Heart left ventricle (tissue), 16 donors: Measurements from ENCODE around the gene KRT7. TPM values are rescaled to one million over a fixed set of nuclear protein-coding genes. Genes with fewer than 3 reads are reported as not detected.

Experiments
- ATAC-seq, 4 donors: fragments of 200-7000 bp; cut with Tn5 transposase; one replicate each; pipeline ENCODE4 v1.9.1; 2020 to 2022; ENCODE audit warnings: moderate library complexity in 4 of 4, mild to moderate bottlenecking in 3 of 4, moderate number of reproducible peaks in 1 of 4
- DNase-seq, 5 donors: peaks; one replicate each; pipeline ENCODE4 v3.0.0-alpha.2; 2020
- H3K27ac ChIP-seq, 12 donors: fragments of 200-600 bp; sonication (generic) in 4 of 12; one replicate each; pipeline versions ENCODE4 v1.5.0 to v1.8.0; 2016 to 2022; ENCODE audit warnings: mild to moderate bottlenecking in 2 of 12
- H3K27me3 ChIP-seq, 9 donors: fragments of 200-600 bp; sonication (generic) in 2 of 9; one replicate each; pipeline versions ENCODE4 v1.5.1 to v1.8.0; 2016 to 2022; ENCODE audit warnings: mild to moderate bottlenecking in 3 of 9
- H3K36me3 ChIP-seq, 9 donors: fragments of 200-600 bp; sonication (generic) in 2 of 9; one replicate each; pipeline versions ENCODE4 v1.5.0 to v1.8.0; 2018 to 2022; ENCODE audit warnings: mild to moderate bottlenecking in 2 of 9
- H3K4me1 ChIP-seq, 12 donors: fragments of 200-600 bp; sonication (generic) in 4 of 12; one replicate each; pipeline versions ENCODE4 v1.5.0 to v1.8.0; 2016 to 2022; ENCODE audit warnings: mild to moderate bottlenecking in 3 of 12
- H3K4me3 ChIP-seq, 12 donors: fragments of 200-600 bp; sonication (generic) in 4 of 12; one replicate each; pipeline versions ENCODE4 v1.5.0 to v1.8.0; 2017 to 2022; ENCODE audit warnings: mild to moderate bottlenecking in 9 of 12, moderate library complexity in 4 of 12
- H3K9me3 ChIP-seq, 12 donors: fragments of 200-600 bp; sonication (generic) in 4 of 12; one replicate each; pipeline versions ENCODE4 v1.5.0 to v1.8.0; 2016 to 2022; ENCODE audit warnings: mild to moderate bottlenecking in 1 of 12
- POLR2A ChIP-seq, 2 donors: fragments of 450-650 bp; IDR thresholded peaks; one replicate each; pipeline ENCODE4 v1.6.1; 2017; ENCODE audit warnings: antibody characterized with exemption in 2 of 2, mild to moderate bottlenecking in 2 of 2, moderate library complexity in 2 of 2
- WGBS, 4 donors: extraction: QIAGEN DNeasy Blood & Tissue Kit in 2 of 4; methylation state at CpG; one replicate each; pipeline versions ENCODE4 v1.1.5 to v1.1.7; 2013 to 2018; 5-methylcytosine and 5-hydroxymethylcytosine counted together
- intact Hi-C, 10 donors: fragments of 100-400 bp; cut with DNase I; formaldehyde crosslinking; loops; one replicate each; pipeline versions ENCODE4 v1.11.1 to v1.14.2; 2022
- polyA plus RNA-seq, 2 donors: library from polyadenylated mRNA; stranded (reverse); fragments of 200-250 nt; gene quantifications; one replicate each; pipeline ENCODE4 v1.2.3, GENCODE V29; 2013
- total RNA-seq, 9 donors: library from RNA; depleted of rRNA in 2 of 9; stranded (reverse); fragments of >200 nt in 2 of 9; fragmentation: NEBNext Ultra II Directional in 3 of 9; extraction: Animal tissue kit (Norgen Biotek cat#: 25700) in 3 of 9; gene quantifications; one replicate each; pipeline versions ENCODE4 v1.1.0 to v1.2.4, GENCODE V29; 2016 to 2023
- TF ChIP-seq, protein P1 (sequence below), 12 donors: fragments of 200-600 bp; sonication (generic) in 4 of 12; IDR thresholded peaks; one replicate each; pipeline versions ENCODE4 v1.5.0 to v1.8.0; 2018 to 2022; ENCODE audit warnings: antibody characterized with exemption in 12 of 12, mild to moderate bottlenecking in 5 of 12
- donor health status: ischemic (EF 13 %, LVEDD 7.1; RV severe dilation, severe dysfunction).
- donor health status: healthy with polysubstance abuse.
- donor health status: DM: no; HTN: yes; CAD: no.
- donor health status: DM: no; HTN: no; CAD: no.
- donor health status: ischemic (EF 25% LVEDD 6.9; RV normal size, moderate dysfunction).
- donor health status: ischemic (EF 25% LVEDD 5.7; RV mildly dilated, moderate dysfunction).
- donor health status: healthy.
- donor health status: DM: yes; HTN: yes; CAD: no.
- donor health status: ischemic (EF 35%, LVEDD 5.7; RV mildly dilated, moderate dysfunction).
- donor health status: nonischemic (EF 11% LVEDD 7.7; RV severe dilation, severe dysfunction).
- donor health status: DM: yes; HTN: yes; CAD: no.
- donor health status: PGD.
- donor health status: ischemic (EF 29% LVEDD 5.4; RV normal size, mild dysfunction).
- donor health status: nonischemic (EF 23%, LVEDD 6.1; RV moderate dilation, normal function).

KRT7 gene
- total and polyA plus RNA-seq, 11 donors = 0.20 to 56.7 (median 3.1) TPM; not detected in 3

DNA sequence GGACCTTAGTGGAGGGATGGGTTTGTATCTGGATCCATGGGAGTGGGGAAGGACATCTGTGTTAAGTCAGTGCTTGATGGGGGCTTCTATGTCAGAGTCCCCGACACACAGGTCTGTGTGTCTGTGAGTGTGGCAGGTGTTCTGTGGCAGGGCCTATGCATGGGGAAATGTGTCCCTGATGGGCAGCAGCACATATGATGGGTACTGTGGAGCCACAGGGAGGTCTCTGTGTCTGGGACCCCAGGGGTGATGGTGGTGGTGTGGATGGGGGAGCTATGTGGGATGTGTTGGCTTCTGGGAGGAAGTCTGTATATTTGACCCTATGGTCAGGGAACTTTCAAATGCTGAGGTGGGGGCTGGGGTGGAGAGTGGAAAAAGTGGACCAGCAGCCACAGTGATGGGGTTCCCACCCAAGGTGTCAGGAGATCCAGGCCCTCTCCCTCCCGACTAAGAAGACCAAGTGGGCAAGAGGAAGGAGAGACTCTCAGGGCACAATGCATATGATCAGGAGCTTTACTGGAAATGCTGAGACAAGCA lies 16.5 kb downstream of the KRT7 start:
- H3K4me3 ChIP-seq = no peak overlapping the region
- TF ChIP-seq, protein P1, sequence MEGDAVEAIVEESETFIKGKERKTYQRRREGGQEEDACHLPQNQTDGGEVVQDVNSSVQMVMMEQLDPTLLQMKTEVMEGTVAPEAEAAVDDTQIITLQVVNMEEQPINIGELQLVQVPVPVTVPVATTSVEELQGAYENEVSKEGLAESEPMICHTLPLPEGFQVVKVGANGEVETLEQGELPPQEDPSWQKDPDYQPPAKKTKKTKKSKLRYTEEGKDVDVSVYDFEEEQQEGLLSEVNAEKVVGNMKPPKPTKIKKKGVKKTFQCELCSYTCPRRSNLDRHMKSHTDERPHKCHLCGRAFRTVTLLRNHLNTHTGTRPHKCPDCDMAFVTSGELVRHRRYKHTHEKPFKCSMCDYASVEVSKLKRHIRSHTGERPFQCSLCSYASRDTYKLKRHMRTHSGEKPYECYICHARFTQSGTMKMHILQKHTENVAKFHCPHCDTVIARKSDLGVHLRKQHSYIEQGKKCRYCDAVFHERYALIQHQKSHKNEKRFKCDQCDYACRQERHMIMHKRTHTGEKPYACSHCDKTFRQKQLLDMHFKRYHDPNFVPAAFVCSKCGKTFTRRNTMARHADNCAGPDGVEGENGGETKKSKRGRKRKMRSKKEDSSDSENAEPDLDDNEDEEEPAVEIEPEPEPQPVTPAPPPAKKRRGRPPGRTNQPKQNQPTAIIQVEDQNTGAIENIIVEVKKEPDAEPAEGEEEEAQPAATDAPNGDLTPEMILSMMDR (IDR thresholded peaks at IDR 0.05) = no peak
- no peak for TF ChIP-seq POLR2A (IDR thresholded peaks at IDR 0.05)
- H3K27me3 ChIP-seq = peaks cover 0 to 32% (median 5%) of the 10 kb centered on the region in 9 donors
- intact Hi-C loops = no loop called here
- DNase-seq = peak in 1 of 5 donors; percentile 15
- ATAC-seq = no peak
- 64 to 93% (median 79%) methylated on average over 2 of the region's 2 CpGs for WGBS, 4 donors
- H3K36me3 ChIP-seq = no peaks in the 10 kb centered on the region
- peak overlapping the region in 1 of 12 donors; percentile 40 for H3K27ac ChIP-seq
- H3K4me1 ChIP-seq = peaks cover 0 to 20% (median 7%) of the 10 kb centered on the region in 12 donors
- H3K9me3 ChIP-seq = no peaks in the 10 kb centered on the region

DNA sequence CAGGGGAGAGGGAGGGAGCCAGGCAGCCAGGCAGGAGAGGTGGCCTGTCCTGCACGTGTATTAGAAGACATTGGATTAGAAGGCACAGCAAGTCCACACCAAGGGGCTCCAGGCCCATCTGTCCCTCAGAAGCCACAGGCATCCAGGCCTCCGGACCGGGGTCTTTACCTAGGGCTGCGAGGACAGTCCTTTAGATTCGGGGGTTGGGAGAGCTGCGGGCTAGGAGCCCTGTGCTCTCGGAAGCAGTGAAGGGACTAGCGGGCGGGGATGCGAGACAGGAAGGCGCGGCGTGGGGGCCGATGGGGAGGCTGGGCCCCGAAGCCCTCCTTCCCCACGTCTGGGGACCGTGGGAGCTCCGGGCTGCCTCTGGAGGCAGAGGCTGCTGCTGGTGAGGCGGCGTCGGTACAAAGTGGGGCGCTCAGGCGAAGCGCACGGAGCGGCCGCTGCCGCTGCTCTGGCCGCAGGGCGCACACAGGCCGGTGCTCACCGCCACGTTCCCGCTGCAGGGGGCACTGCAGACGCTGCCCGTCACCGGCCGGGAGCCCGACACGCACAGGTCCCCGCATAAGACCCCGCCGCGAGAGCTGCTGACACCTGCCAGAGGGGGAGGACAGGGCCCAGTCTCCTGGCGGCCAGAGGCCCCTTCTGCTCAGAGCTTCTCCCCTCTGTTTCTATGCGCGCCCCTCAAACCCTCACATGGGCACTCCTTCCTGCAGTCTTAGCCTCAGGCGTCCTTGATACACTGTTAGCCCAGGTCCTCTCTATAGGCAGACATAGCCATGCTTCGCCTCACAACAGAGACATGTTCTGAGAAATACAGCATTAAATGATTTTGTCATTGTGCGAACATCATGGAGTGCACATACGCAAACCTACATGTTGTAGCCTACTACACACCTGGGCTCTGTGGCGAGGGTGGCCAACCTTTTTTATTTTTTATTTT lies 17.3 kb downstream of the KRT7 start:
- Histone ChIP-seq H3K4me3 (peak overlapping the region in 1 of 12 donors; percentile 27), H3K4me1 (peaks cover 0 to 20% (median 7%) of the 10 kb centered on the region in 12 donors), H3K36me3 (no peaks in the 10 kb centered on the region), H3K27me3 (peaks cover 0 to 39% (median 5%) of the 10 kb centered on the region in 9 donors), H3K9me3 (no peaks in the 10 kb centered on the region), H3K27ac (no peak overlapping the region)
- WGBS, 4 donors = 19 to 37% (median 31%) methylated on average over 30 to 52 of the region's 52 CpGs
- TF ChIP-seq, protein P1 (IDR thresholded peaks at IDR 0.05) = peak in 2 of 12 donors; percentile 25 to 28
- no peak for TF ChIP-seq POLR2A (IDR thresholded peaks at IDR 0.05)
- ATAC-seq = peak in 3 of 4 donors; percentile 15 to 49 (median 26)
- intact Hi-C loops = no loop called here
- DNase-seq = no peak

DNA sequence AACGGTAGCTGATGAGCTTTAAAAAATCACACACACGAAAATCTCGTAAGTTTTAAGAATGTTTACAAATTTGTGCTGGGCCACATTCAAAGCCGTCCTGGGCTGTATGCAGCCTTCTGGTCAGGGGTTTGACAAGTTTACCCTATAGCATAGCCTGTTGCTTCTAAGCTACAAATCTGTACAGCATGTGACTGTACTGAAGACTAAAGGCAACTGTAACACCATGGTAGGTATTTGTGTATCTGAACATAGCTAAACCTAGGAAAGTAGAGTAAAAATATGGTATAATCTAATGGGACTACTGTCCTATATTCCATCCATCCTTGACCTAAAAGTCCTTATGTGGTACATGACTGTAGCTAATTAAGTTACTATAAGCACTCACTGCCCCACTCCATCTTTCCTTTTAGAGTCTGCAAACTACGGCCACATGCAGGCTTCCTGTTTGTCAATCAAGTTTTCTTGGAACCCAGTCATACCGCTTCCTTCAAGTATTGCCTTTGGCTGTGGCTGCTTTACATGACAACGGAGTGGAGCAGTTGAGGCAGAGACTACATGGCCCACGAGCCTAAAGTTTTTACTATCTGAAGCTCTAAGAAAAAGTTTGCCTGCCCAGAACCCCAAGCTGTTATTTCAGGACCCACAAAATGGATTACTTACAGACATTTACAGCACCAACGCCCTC lies 18.5 kb downstream of the KRT7 start:
- Histone ChIP-seq H3K4me1 (peaks cover 0 to 20% (median 7%) of the 10 kb centered on the region in 12 donors), H3K27me3 (peaks cover 0 to 49% (median 13%) of the 10 kb centered on the region in 9 donors), H3K36me3 (no peaks in the 10 kb centered on the region), H3K4me3 (no peak overlapping the region), H3K9me3 (no peaks in the 10 kb centered on the region), H3K27ac (no peak overlapping the region)
- intact Hi-C loops = no loop called here
- no peak for ATAC-seq
- DNase-seq = no peak
- 74 to 80% (median 79%) methylated on average over 9 of the region's 9 CpGs for WGBS, 4 donors
- TF ChIP-seq POLR2A (IDR thresholded peaks at IDR 0.05) = no peak
- TF ChIP-seq, protein P1 (IDR thresholded peaks at IDR 0.05) = no peak
